ENCODE measurements around the gene SELP. TPM values are rescaled to one million over a fixed set of nuclear protein-coding genes. Genes with fewer than 3 reads are reported as not detected.
"Not testable (repeated sequence)": the region's sequence is repeated elsewhere in the genome, so short reads cannot be mapped to it uniquely, and the experiment has no call there.

The SELP gene
- under 1 TPM; 0.70 to 0.97 TPM for total RNA-seq

DNA sequence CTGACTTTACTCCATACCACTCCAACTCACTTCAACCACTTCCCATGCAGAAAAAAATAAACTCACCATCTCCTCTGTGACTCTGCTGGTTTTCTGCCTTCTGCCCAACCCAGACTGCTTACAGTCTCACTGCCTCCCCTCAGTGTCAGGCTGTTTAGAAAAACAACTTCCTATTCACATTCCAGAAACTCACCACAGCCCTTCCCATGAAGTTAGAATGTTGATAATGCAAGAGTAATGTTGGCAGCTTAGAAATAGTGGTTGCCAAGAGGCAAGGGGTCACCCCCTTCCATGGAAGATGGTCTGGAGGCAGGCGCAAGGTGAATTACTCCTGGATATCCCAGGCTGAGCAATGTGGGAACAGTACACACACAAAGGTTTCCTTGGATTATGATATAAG, at the start of gene SELP:
Gene SELP, minus strand, starts transcription at position 119 of the 400 bp plus-strand sequence. Its CDS starts 50 bp downstream, at position 69.
- H3K4me3 Mint-ChIP-seq, result no peak within 1 kb of the TSS
- H3K36me3 Mint-ChIP-seq, result peaks cover 6% of the 10 kb centered on the region
- ChIA-PET CTCF (interaction anchor here (1.9 kb wide), 1 partner anchor 28 kb away, joined by 7 read pairs; no protein-coding TSS in a partner anchor), POLR2A (no interaction called here)
- intact Hi-C loops (cut with micrococcal nuclease), result no loop called here
- peaks cover 16% of the 10 kb centered on the region for H3K9me3 Mint-ChIP-seq
- no peak for DNase-seq
- no peak within 1 kb of the TSS for H3K27ac Mint-ChIP-seq
- no peaks in the 10 kb centered on the region for H3K27me3 Mint-ChIP-seq
- peaks cover 34% of the 10 kb centered on the region for H3K4me1 Mint-ChIP-seq (ENCODE audit: low read depth)

DNA sequence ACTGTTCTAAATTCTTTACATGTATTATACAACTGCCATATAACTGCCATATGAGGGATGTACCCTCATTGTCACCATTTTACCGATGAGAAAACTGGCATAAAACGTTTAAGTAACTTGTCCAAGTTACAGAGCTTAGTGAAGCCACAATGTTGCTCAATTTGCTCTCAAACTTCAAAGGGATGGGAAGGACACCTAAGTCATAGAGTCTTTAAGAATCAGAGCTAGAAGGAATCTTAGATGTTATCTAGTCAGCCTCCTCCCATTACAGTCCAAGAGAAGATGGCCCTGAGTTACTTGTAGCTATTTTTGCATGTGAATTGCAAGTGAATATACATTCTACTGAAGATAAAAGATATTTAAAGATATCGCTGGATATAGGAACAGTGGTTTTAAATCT, 49.8 kb upstream of the SELP start:
- Mint-ChIP-seq H3K9me3 (no peaks in the 10 kb centered on the region), H3K27me3 (no peaks in the 10 kb centered on the region), H3K27ac (peak overlapping the region; percentile 90), H3K4me3 (peak overlapping the region; percentile 24), H3K4me1 (ENCODE audit: low read depth) (peaks cover 63% of the 10 kb centered on the region), H3K36me3 (no peaks in the 10 kb centered on the region)
- intact Hi-C loops (cut with micrococcal nuclease), result loop anchor here (1.0 kb wide), 3 partner anchors 12 to 32 kb away; partner anchors contain the start of gene SELL
- ChIA-PET POLR2A (interaction anchor here (1.0 to 5.4 kb wide), 4 partner anchors 13 to 30 kb away, joined by 3 to 35 read pairs (median 4); no protein-coding TSS in a partner anchor), CTCF (interaction anchor here (1.1 to 4.7 kb wide), 4 partner anchors 9 to 93 kb away, joined by 4 to 41 read pairs (median 8); partner anchors contain the start of gene F5)
- DNase-seq, result no peak

DNA sequence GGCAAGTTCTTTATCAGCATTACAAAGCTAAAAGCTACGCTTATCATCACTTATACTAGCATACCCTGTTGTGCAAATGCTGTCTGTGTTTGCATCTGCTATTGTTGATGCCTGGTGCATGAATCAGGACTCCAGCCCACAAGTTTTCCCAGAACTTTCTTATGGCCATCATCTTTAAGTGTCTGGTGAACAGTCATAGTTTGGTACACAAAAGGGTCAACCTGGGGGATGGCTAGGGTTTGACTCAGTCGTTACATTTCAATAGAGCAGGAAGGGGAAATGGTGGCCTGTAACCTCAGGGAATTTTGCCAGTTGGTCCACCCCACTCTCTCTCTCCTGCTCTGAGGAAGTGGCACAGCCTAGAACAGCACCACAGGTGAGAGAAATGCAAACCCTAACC, 46.1 kb upstream of the SELP start:
- Mint-ChIP-seq H3K4me3 (no peak overlapping the region), H3K27me3 (no peaks in the 10 kb centered on the region), H3K4me1 (ENCODE audit: low read depth) (peaks cover 53% of the 10 kb centered on the region), H3K27ac (peak overlapping the region; percentile 26), H3K36me3 (no peaks in the 10 kb centered on the region), H3K9me3 (peaks cover 9% of the 10 kb centered on the region)
- no peak for DNase-seq
- ChIA-PET CTCF (interaction anchor here (0.7 to 2.8 kb wide), 2 partner anchors 18 to 74 kb away, joined by 3 to 10 read pairs; no protein-coding TSS in a partner anchor), POLR2A (interaction anchor here (1.8 kb wide), 1 partner anchor 16 kb away, joined by 4 read pairs; no protein-coding TSS in a partner anchor)
- intact Hi-C loops (cut with micrococcal nuclease), result no loop called here

DNA sequence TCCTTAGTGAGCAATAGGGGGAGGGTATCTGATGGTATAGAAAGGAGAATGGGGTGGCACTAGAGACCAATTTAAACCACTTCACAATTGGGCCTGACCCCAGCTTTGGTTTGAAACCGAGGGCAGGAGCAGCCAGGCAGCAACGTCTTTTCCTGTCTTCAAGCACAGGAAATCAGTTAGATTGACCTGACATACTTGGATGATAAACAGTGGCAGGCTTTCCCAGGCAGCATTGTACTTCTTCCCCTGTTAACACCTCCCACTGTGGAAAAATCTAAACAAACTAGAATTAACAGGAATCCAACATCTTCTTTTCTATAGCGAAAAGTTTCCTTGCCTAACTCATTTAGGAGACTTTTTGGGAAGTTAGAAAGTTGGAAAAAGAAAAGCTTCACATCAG, 40.9 kb upstream of the SELP start:
- H3K27ac Mint-ChIP-seq, result peak overlapping the region; percentile 59
- no peaks in the 10 kb centered on the region for H3K27me3 Mint-ChIP-seq
- H3K9me3 Mint-ChIP-seq, result peaks cover 9% of the 10 kb centered on the region
- peaks cover 47% of the 10 kb centered on the region for H3K4me1 Mint-ChIP-seq (ENCODE audit: low read depth)
- POLR2A ChIA-PET, result interaction anchor here (1.5 kb wide), 1 partner anchor 11 kb away, joined by 4 read pairs; no protein-coding TSS in a partner anchor
- H3K36me3 Mint-ChIP-seq, result no peaks in the 10 kb centered on the region
- no peak overlapping the region for H3K4me3 Mint-ChIP-seq
- CTCF ChIA-PET, result interaction anchor here (0.8 to 3.0 kb wide), 3 partner anchors 9 to 69 kb away, joined by 3 to 9 read pairs (median 4); no protein-coding TSS in a partner anchor
- intact Hi-C loops (cut with micrococcal nuclease), result no loop called here
- no peak for DNase-seq

DNA sequence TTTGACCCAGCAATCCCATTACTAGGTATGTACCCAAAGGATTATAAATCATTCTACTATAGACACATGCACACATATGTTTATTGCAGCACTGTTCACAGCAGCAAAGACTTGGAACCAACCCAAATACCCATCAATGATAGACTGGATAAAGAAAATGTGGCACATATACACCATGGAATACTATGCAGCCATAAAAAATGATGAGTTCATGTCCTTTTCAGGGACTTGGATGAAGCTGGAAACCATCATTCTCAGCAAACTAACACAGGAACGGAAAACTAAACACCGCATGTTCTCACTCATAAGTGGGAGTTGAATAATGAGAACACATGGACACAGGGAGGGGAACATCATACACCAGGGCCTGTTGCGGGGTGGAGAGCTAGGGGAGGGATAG, 40.3 kb upstream of the SELP start:
- H3K9me3 Mint-ChIP-seq; H3K4me3 Mint-ChIP-seq; H3K27me3 Mint-ChIP-seq; DNase-seq; H3K36me3 Mint-ChIP-seq; intact Hi-C loops (cut with micrococcal nuclease); POLR2A ChIA-PET: not testable (repeated sequence)
- CTCF ChIA-PET, result interaction anchor here (0.8 to 3.0 kb wide), 3 partner anchors 9 to 68 kb away, joined by 3 to 9 read pairs (median 4); no protein-coding TSS in a partner anchor
- peaks cover 45% of the 10 kb centered on the region for H3K4me1 Mint-ChIP-seq (ENCODE audit: low read depth)
- H3K27ac Mint-ChIP-seq, result peak overlapping the region; percentile 14

DNA sequence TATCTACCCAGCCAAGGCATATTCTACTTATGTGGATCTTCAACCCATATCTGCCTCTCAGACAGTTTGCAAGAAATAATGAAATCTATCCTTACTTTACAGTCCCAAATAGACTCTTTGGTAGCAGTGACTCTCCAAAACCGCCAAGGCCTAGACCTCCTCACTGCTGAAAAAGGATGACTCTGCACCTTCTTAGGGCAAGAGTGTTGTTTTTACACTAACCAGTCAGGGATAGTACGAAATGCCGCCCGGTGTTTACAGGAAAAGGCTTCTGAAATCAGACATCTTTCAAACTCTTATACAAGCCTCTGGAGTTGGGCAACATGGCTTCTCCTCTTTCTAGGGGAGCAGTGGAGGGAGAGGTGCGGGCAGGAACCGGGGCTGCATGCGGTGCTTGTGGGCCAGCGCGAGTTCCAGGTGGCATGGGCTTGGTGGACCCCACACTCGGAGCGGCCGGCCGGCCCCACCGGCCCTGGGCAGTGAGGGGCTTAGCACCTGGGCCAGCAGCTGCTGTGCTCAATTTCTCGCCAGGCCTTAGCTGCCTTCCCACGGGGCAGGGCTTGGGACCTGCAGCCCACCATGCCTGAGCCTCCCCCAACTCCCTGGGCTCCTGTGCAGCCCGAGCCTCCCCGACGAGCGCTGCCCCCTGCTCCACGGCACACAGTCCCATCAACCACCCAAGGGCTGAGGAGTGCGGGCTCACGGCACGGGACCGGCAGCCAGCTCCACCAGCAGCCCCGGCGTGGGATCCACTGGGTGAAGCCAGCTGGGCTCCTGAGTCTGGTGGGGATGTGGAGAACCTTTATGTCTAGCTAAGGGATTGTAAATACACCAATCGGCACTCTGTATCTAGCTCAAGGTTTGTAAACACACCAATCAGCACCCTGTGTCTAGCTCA, 38.0 kb upstream of the SELP start:
- peak overlapping the region; percentile 92 for H3K27ac Mint-ChIP-seq
- H3K27me3 Mint-ChIP-seq, CTCF ChIA-PET, H3K36me3 Mint-ChIP-seq, POLR2A ChIA-PET, H3K9me3 Mint-ChIP-seq: not testable (repeated sequence)
- intact Hi-C loops (cut with micrococcal nuclease), result loop anchor here (1.0 kb wide), 2 partner anchors 12 to 24 kb away; no protein-coding TSS in a partner anchor
- peak overlapping the region; percentile 56 for H3K4me3 Mint-ChIP-seq
- H3K4me1 Mint-ChIP-seq (ENCODE audit: low read depth), result peaks cover 46% of the 10 kb centered on the region
- DNase-seq, result peak; percentile 43

DNA sequence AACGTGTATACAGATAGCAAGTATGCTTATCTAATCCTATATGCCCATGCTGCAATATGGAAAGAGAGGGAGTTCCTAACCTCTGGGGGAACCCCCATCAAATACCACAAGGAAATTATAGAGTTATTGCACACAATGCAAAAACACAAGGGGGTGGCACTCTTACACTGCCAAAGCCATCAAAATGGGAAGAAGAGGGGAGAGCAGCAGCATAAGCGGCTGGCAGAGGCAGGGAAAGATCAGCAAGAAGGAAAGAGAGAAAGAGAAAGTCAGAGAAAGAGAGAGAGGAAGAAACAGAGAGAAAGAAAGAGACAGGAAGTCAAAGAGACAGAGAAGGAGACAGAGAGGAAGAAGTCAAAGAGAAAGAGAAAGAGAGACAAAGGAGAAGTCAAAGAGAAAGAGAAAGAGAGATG, 37.3 kb upstream of the SELP start:
- intact Hi-C loops (cut with micrococcal nuclease), result loop anchor here (1.0 kb wide), 2 partner anchors 13 to 25 kb away; no protein-coding TSS in a partner anchor
- H3K27me3 Mint-ChIP-seq, CTCF ChIA-PET, H3K36me3 Mint-ChIP-seq, H3K9me3 Mint-ChIP-seq, DNase-seq, POLR2A ChIA-PET: not testable (repeated sequence)
- peak overlapping the region; percentile 56 for H3K4me3 Mint-ChIP-seq
- H3K27ac Mint-ChIP-seq, result peak overlapping the region; percentile 92
- H3K4me1 Mint-ChIP-seq (ENCODE audit: low read depth), result peaks cover 51% of the 10 kb centered on the region

DNA sequence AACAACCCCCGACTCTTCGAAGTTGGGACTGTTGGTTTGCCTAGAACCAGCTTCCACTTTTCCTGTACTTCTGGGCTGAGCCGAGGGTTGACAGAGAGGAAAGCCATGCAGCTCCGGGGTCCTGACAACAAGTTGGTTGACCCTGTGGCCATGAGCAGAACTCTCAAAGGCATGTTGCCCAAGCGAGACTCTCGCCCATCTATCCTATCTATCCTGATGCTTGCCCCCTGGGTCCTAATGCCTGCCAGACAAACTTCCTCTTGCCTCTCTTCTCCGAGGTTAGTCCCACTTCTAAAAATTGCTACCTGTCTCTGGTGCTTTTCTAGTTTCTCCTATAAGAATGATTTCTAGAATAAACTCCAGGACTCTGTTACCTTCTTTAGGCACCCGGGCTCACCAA, 32.8 kb upstream of the SELP start:
- H3K27me3 Mint-ChIP-seq; intact Hi-C loops (cut with micrococcal nuclease); H3K27ac Mint-ChIP-seq; POLR2A ChIA-PET; H3K36me3 Mint-ChIP-seq; DNase-seq; CTCF ChIA-PET; H3K9me3 Mint-ChIP-seq: not testable (repeated sequence)
- Mint-ChIP-seq H3K4me1 (ENCODE audit: low read depth) (peaks cover 52% of the 10 kb centered on the region), H3K4me3 (peak overlapping the region; percentile 28)

DNA sequence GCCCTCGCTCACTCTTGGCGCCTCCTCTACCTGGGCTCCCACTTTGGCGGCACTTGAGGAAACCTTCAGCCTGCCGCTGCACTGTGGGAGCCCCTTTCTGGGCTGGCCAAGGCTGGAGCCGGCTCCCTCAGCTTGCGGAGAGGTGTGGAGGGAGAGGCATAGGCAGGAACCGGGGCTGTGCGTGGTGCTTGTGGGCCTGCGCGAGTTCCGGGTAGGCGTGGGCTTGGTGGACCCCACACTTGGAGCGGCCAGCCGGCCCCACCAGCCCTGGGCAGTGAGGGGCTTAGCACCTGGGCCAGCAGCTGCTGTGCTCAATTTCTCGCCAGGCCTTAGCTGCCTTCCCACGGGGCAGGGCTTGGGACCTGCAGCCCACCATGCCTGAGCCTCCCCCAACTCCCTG, 31.1 kb upstream of the SELP start:
- H3K27me3 Mint-ChIP-seq, POLR2A ChIA-PET, DNase-seq: not testable (repeated sequence)

DNA sequence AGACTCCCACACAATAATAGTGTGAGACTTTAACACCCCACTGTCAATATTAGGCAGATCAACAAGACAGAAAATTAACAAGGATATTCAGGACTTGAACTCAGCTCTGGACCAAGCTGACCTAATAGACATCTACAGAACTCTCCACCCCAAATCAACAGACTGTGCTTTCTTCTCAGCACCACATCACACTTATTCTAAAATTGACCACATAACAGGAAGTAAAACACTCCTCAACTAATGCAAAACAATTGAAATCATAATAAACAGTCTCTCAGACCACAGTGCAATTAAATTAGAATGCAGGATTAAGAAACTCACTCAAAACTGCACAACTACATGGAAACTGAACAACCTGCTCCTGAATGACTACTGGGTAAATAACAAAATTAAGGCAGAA, 28.9 kb upstream of the SELP start:
- H3K36me3 Mint-ChIP-seq, DNase-seq, POLR2A ChIA-PET, H3K27me3 Mint-ChIP-seq, H3K9me3 Mint-ChIP-seq, H3K4me3 Mint-ChIP-seq: not testable (repeated sequence)
- CTCF ChIA-PET, result interaction anchor here (3.0 kb wide), 1 partner anchor 57 kb away, joined by 12 read pairs; no protein-coding TSS in a partner anchor
- Mint-ChIP-seq H3K4me1 (ENCODE audit: low read depth) (peaks cover 72% of the 10 kb centered on the region), H3K27ac (peak overlapping the region; percentile 9)
- intact Hi-C loops (cut with micrococcal nuclease), result loop anchor here (5.0 kb wide), 1 partner anchor 49 kb away; no protein-coding TSS in a partner anchor

More for the DNA sequence above, 31.1 kb upstream of the SELP start:
- H3K9me3 Mint-ChIP-seq; H3K4me3 Mint-ChIP-seq; CTCF ChIA-PET; intact Hi-C loops (cut with micrococcal nuclease); H3K27ac Mint-ChIP-seq; H3K36me3 Mint-ChIP-seq: not testable (repeated sequence)
- H3K4me1 Mint-ChIP-seq (ENCODE audit: low read depth), result peaks cover 56% of the 10 kb centered on the region

DNA sequence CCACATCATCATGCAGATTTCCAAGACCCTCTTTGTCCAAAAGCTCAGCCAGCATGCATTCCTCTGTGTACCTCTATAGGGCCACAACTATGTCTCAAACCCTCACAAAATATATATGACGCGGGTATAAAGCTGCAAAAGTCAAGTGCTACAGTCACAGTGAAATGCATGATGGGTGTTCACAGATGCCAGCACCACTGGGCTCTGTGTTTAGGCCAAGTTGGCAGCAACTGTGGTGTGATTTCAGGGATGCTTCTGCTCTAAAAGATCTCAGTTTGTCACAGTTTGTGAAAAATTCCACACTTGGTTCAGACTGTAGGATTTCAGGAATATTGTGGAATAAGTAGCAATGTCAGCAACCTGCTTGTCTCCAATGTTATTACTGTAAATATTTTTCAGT, 23.9 kb upstream of the SELP start:
- Mint-ChIP-seq H3K4me3 (no peak overlapping the region), H3K27ac (no peak overlapping the region), H3K36me3 (peaks cover under 1% of the 10 kb centered on the region), H3K27me3 (no peaks in the 10 kb centered on the region), H3K4me1 (ENCODE audit: low read depth) (peaks cover 66% of the 10 kb centered on the region), H3K9me3 (no peaks in the 10 kb centered on the region)
- no peak for DNase-seq
- ChIA-PET CTCF (no interaction called here), POLR2A (no interaction called here)
- intact Hi-C loops (cut with micrococcal nuclease), result no loop called here

DNA sequence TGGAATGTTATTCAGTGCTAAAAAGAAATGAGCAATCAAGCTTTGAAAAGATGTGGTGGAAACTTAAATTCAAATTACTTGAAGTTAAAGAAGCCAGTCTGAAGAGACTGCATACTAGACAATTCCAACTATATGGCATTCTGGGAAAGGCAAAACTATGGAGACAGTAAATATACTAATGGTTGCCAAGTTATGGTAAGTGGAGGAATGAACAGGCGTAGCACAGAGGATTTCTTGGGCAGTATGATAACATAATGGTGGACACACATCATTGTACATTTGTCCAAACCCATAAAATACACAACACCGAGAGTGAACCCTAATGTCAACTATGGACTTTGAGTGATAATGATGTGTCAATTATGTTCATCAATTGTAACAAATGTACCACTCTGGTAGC, 21.1 kb upstream of the SELP start:
- Mint-ChIP-seq H3K9me3 (no peaks in the 10 kb centered on the region), H3K27ac (no peak overlapping the region), H3K4me3 (no peak overlapping the region), H3K27me3 (no peaks in the 10 kb centered on the region), H3K4me1 (ENCODE audit: low read depth) (peaks cover 55% of the 10 kb centered on the region), H3K36me3 (peaks cover 1% of the 10 kb centered on the region)
- intact Hi-C loops (cut with micrococcal nuclease), result no loop called here
- ChIA-PET CTCF (interaction anchor here (1.7 kb wide), 1 partner anchor 61 kb away, joined by 6 read pairs; no protein-coding TSS in a partner anchor), POLR2A (no interaction called here)
- DNase-seq, result no peak
